HG03196 (cell line): ENCODE data around the gene TPPP.

Experiments used
- ATAC-seq: cut with Tn5 transposase; IDR thresholded peaks from one replicate; pipeline ENCODE4 v1.9.1; 2021; ENCODE audit not compliant: unreplicated experiment

TPPP gene

DNA sequence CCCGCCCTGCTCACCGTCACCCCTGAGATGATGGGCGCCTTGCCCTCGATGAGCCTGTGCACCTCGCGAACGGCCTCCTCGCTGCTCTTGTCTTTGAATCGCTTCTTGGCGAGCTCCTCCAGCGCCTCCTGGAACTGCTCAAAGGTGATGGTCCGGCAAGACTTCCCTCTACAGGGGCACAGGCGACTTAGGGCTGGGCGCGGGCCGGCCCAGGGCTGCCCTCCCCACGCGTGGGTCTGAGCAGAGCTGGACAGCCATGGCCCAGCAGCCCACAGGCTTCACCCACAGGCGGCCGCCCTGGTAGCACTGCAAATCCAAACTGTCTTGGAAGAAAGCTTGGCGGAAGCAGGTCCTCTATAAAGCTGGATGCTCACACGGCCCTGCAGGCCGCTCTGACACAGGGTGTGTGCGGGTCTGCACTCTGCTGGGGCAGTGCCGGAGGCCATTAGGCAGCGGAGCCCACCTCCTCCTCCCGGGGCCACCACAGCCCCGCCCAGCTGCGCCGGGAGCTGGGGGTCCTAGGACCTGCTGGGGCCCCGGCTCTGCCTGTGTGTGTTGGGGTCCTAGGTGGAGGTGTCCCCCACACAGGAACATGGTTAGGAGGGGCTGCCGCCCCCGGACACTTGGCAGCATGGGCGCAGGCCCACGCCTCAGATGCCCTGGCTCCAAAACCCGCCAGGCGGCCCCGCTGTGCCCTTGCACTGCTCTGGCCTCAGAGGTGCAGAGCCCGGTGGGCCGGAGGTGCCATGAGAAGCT lies 27.0 kb downstream of the TPPP start:
- ATAC-seq: no peak

DNA sequence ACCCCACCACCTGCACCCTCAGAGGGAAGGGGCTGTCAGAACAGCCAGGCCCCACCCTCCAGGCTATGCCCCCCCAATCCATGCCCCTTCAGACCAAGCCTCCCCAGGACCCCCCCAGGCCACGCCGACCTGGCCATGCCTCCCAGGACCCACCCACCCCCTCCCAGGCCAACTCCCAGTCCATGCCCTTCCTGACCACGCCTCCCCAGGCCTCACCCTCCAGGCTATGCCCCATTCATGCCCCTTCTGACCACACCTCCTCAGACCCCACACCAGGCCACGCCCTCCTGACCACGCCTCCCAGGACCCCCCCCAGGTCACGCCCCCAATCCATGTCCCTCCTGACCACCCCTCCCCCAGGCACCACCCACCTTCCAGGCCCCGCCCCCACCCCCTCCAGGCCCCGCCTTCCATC lies 27.6 kb downstream of the TPPP start:
- no peak for ATAC-seq

DNA sequence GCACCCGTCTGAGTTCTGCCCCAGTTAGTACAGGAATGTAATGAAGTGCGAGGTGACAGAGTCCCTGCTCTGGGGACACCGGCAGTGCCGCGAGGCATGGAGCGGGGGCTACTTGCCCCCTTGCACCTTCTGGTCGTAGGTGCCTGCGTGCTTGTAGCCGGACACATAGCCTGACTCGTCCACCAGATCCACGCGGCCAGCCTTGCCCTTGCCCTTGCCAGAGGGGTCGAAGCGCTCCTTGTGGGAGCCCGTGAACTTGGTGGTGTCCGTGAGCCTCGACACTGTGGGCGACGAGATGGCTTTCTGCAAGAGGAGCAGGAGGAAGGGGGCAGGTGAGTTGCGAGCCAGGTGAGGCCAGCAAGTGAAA lies 28.2 kb downstream of the TPPP start:
- ATAC-seq: no peak

DNA sequence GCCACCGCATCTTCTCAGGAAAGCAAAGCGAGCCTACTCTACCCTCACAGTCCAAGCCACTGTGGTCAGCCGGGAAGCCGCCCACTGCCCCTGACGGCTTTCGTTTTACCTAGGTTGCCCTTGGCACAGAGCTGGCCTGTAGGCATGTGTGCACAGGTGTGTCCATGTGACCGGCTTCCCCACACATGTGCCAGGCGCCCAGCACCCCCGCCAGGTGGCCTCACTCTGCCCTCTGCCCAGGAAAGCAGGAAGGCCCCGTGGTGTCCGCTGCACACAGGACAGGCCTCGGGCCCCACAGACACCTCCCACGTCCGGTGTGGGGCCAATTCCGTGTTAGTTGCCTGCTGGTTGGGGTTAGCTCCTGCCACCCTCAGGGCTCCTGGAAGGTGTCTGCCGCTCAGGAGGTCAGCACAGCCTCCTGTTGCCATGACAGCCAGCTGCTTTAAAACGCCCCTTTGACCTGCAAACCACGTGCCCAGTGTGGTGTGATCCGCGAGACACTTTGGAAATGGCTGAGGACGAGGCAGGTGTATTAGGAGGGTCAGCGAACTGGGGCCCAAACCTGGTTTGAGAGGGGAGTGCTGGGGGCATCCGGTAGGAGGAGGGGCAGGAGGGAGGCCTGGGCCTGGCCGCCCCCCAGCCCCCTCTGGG lies 28.7 kb downstream of the TPPP start:
- no peak for ATAC-seq

DNA sequence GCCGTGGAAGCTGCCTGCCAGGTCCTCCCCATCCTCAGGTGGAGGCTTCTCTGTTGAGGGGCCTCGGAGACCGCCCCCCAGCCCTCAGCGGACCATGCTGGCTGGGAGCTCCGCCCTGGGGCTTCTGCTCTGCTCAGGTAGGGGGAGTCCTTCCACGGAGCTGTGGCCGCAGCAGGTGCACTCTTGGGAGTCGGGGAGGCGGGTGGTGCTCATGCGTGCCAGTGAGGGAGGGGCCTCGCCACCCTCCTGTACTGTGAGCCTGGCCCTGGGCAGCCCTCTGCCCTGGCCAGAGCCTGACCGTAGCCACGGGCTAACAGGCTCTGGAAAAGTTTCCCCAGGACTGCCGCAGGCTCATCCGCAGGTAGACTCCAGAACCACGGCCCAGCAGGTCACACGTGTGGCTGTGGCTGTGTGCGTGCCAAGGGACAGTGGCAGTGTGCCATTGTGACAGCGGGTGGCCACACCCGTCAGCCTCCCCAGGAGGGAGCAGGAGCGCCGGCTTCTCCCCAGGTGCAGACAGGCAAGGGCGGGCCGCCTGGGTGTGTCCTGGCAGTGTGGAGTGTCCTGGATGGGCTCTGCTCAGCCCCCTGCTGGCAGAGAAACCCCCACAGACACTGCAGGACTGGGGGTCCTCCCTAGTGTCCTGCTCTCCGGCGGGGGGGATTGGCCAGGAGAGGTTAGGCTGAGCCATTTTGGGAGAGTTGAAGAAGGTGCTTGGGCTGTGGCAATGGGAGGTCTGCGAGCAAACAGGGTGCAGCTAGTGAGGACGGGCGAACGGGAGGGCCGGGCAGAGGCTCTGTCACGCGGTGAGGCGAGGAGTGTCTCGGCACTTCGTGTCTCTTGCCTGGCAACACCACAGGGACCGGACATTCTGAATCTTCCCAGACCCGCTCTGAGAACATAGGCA lies 29.5 kb downstream of the TPPP start:
- no peak for ATAC-seq

DNA sequence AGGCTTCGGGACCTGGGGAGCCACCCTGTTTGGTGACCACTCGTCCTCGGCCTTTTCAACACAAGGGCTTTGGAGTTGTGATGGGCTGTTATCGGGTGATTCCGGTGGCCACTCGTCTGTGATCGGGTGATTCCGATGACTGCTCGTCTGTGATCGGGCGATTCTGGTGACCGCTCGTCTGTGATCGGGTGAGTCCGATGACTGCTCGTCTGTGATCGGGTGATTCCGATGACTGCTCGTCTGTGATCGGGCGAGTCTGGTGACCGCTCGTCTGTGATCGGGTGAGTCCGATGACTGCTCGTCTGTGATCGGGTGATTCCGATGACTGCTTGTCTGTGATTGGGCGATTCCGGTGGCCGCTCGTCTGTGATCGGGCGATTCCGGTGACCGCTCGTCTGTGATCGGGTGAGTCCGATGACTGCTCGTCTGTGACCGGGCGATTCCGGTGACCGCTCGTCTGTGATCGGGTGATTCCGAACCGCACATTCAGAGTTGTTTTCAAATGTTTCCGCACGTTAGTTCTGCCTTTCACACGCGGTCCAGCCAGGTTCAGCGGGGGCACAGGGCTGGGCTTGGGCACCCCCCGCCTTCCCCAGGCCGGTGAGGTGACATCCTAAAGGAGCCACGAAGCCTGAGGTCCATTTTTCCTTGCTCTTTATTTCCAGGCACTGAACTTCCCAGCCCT lies 30.3 kb downstream of the TPPP start:
- no peak for ATAC-seq

DNA sequence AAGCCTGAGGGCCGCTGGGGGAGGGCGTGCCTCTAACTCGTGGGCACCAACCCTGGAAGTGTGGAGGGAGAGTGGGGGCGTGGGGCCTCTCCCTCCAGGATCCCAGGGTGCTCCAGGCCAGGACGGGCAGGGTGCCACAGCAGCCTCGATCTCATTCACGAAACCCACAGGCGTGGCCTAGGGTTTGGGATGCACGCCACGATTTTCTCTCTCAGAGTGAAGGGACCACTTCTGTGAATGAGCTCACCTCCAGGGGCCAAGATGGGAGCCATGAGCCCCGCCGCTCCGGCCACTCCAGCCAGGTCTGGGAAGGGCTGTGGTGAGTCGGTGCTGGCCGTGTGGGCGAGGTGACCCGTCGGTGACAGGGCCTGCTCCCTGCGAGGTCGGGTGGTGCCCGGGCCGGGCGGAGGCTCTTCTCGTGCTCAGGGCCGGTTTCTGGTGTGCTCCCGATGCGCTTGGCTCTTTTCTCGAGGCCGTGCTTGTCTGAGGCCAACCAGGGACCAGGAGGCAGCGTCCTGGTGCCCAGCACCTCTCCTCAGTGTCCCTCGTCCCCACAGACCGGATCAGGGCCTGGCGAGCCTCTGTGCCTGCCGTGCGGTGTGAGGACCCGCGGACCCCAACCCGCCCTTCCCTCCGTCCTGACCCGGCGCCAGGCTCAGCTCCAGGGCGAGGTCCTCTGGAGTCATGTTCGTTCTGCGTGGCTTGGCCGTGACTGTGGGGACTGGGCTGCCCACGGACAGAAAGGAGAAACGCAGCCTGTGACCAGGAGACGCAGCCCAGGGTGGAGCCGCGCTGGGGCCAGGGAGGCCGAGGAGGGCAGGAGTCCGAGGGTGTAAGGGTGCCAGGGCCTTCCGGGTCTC lies 31.0 kb downstream of the TPPP start:
- ATAC-seq: no peak

DNA sequence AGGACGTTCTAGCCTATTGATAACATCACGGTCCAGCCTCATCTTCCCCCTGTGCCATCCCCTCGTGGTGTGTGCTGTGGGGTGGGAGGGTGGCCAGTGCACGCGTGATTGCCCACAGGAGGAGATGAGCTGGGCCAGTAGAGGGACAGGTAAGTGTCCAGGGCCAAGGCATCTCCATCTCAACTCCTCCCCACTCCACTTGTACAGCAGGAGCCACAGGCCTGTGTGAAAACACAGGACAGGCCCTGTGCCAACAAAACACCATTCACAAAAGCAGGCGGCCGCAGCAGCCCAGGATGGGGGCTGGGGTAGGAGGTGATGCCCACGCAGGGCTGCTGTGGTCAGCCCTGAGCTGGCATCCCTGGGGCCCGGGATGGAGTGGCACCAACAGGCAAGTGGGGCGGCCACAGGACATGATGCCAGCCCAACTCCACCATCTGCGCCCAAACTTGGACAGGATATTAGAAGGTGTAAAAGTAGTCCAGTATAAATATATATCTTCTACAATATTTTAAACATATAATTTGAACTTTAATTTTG lies 32.6 kb downstream of the TPPP start:
- no peak for ATAC-seq

DNA sequence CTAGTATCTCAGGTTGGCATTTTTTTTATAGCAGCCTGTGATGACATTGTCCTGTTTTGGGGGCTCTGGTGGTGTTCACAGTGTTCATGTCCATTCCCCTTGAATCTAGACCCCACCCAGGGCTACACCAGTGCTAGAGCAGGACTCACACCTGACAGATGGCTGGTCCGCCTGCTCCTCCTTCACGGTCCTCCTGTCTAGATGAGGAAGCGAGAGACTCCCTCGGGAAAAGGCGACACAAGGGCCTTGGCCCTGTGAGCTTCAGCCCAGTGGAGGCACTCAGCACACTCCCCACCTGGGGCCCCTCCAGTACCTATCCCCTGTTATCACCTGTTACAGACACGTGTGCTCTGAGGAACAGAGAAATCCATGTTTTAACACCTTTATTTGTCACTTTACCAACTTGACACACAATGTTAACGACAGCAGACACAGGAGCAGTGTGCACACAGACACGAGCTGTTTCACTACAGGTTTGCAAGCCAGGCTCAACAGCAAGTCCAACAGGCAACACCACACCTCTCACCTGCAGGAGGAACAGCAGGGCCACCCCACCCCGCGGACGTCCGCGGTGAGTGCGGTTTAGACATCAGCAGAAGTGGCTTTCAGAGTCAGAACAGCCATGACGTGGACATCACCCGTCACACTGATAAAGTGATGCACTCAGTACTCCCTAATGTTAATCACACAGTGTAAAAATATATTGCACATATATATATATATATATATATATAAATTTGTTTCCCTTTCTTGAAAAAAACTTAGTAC lies 33.5 kb downstream of the TPPP start:
- ATAC-seq: no peak

DNA sequence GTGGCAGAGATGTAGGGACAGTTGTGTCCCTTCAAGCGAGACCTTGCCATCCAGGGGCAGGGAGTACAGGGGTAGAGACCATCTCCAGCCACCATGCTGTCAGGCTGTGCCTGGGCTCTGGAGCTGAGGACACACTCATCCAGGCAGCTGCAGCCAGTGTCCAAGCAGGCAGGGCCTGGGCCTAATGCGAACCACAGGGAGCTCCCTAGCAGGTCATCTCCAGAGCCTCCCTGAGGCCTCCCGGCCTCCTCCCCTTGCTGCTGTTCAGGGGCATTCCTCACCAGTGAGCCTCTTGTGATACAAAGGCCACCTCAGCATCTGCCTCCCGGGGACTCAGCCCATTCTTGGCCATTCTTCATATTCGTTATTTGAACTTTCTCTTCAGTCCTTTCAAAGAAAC lies 35.0 kb downstream of the TPPP start:
- no peak for ATAC-seq

DNA sequence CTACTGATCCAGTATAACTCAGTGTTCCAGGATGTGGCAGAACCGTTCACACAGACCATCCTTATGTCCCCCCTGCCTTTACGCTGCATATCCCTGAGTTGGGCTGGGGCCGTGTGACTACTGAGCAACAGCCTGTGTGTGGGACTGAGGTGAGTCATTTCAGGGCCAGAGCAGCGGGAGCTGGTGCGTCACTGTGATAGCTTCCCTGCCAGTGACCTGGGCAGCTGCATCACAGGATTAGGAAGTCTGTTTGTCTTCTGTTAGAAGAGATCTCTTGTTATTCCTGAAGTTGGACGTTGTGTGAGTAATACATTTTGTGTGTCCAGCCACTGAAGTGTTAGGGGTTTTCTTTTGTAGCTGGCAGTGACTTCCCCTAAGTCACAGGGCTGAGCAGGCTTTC lies 35.6 kb downstream of the TPPP start:
- ATAC-seq: no peak

DNA sequence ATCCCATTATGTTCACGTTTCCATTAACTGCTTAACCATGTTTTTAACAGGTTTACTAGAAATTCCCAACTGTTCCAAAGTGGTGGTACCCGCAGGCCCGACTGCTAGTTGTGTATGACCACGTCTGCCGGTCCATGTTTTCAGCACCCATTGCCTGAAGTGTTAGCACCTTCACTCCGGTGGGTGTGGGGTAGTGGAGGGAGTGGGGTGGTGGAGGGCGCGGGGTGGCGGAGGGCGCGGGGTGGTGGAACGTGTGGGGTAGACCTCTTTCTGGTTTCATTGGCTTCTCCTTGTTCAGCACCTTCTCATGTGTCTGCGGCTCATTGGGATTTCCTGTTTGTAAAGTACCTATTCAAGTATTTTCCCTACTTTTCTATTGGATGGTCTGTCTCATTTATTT lies 37.7 kb downstream of the TPPP start:
- no peak for ATAC-seq

DNA sequence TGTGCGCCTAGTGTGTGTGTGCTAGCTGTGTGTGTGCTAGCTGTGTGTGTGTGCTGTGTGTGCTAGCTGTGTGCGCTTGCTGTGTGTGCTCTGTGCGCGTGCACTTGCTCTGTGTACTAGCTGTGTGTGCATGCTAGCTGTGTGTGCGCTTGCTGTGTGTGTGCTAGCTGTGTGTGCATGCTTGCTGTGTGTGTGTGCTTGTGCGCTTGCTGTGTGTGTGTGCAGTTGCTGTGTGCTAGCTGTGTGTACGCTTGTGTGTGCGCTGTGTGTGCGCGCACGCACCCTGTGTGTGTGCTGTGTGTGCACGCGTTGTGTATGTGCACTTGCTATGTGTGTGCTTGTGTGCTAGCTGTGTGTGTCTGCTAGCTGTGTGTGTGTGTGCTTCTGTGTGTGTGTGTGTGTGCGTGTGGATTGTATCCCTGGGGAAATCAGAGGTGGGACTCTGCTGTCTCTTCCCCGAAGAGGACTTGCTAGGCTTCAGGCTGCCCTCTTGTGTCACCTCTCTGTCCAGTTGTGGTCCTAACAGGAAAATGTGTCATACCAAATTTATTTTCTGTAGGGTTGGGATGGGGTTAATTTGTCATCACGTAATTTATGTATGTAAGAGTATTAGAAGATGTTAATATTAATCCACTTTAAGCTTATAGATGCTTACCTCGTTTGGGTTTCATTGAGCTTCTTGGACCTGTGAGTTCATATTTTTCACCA lies 38.9 kb downstream of the TPPP start:
- no peak for ATAC-seq

DNA sequence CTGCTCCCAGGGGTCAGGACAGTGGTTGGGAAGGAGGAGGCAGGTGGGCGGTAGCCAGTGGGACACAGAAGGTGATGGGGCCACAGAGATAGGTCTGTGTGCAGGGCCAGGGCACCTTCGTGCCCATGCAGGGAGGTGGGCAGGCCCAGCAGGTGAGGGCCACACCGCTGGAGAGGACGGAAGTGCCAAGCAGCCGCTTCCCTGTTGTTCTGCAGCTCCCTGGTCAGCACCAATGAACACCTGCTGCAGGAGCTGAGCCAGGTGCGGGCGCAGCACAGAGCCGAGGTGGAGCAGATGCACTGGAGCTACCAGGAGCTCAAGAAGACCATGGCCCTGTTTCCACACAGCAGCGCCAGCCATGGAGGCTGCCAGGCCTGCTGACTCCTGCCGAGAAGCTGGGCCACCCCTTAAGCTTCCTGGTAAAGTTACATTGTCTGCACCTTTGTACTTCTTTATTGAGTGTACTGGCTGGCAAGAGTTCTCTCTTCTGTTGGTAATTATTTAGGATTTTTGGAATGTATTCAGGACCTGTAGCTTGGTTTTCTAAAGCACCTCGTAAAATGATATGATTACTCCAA lies 40.3 kb downstream of the TPPP start:
- no peak for ATAC-seq

DNA sequence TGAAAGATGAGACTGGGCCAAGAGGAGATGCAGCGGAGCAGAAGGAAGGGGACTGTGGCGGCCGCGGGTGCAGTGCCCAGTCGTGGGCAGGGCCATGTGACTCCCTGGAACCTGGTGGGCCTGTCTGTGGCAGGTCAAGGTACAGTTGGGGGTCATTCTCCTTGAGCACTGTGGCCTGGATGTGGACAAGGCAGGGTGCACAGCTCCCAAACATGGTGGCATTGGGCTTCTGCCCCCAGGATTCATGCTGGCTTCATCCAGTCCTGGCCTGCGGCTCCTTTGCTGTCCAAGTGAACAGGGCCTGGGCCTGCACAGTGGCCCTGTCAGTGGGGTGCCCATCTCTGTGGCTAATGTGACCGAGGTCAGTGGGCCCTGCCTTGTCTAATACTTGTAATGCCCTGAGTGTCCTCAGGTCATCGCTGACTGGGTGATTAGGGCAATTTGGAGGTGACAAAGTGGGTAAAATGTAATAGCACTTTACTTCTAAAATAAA lies 41.1 kb downstream of the TPPP start:
- ATAC-seq: no peak

DNA sequence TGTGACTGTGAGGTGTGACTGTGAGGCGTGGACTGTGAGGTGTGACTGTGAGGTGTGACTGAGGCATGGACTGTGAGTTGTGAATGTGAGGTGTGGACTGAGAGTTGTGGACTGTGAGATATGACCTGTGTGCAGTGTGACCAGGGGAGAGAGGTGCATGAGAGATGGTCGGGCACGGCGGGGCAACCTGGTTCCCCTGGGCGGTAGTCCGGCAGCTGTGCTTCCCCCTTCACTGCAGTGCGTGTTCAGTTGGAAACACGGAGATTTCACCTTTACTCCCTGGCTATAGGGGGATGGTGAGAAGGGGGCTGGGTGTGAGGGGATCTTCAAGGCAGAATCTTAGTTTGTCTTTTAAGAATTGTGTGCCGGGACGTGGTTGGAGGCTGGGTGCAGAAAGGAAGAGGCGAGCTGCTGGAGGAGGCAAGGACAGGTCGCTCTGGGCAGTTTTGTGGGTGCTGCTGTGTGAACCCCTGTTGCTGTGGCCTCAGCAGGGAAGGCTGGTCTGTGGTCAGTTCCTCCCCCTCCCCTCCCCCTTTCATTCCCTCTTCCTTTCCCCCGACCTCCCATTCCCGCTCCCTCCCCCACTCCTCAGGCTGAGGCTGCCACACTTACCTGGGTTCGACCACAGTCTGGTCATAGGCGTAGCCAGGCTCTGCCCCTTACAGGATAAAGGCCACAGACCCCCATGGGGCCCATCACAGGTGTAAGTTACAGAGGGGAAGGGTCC lies 41.7 kb downstream of the TPPP start:
- no peak for ATAC-seq

DNA sequence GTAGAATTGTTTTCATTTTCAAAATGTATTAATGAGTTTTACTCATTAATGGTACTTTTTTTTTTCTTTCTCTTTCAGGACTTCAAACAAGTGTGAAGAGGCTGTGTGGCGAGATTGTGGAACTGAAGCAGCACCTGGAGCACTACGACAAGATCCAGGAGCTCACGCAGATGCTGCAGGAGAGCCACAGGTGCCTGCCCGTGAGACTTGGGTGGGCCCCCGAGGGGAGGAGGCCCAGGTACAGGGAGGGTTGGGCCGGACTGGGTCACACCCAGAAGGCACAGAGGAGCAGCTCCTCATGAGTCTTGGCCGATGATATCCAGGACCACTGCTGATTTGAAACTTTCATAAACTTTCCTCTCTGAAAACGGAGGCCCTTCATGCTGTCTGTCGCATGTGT lies 45.4 kb downstream of the TPPP start:
- no peak for ATAC-seq

DNA sequence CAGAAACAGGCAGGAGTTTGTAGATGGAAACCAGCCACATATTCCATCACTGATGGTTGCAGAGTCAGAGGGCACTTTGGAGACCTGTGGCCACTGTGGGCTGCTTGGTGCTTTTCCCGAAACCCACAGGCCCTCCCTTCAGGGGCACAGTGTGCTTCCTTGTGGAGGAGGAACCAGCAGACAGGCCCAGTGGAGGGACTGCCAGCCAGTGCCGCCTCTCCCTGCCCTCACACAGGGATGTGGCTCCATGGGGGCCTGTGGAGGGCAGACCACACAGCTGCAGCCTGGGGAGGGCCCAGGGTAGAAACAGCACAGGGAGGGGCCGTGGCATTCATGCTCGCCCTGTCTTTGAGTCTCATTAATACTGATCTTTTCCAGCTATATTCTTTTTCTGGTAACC lies 45.8 kb downstream of the TPPP start:
- ATAC-seq: no peak
